C1 segment of cervical spinal cord (tissue), 14 donors: ENCODE measurements around the gene THRA.

Source experiments
- DNase-seq, 14 donors: peaks; one replicate each; lab custom pipeline; 2025; lab: John Stamatoyannopoulos, UW

THRA gene

GRCh38 chr17:40079545-40079944, 16.8 kb downstream of the THRA start:
- DNase-seq: no peak

- no peak for DNase-seq
Measured at GRCh38 chr17:40084477-40084876, 21.7 kb downstream of the THRA start.

- DNase-seq: peak in 3 of 14 donors; percentile 8 to 56 (median 21)
Measured at GRCh38 chr17:40086150-40087044, 23.6 kb downstream of the THRA start.

GRCh38 chr17:40087049-40087794, 24.5 kb downstream of the THRA start:
- no peak for DNase-seq

- no peak for DNase-seq
Measured at GRCh38 chr17:40087903-40088718, 25.3 kb downstream of the THRA start.

- DNase-seq: no peak
Measured at GRCh38 chr17:40089077-40089895, 26.5 kb downstream of the THRA start.

GRCh38 chr17:40090237-40091119, 27.7 kb downstream of the THRA start:
- DNase-seq: no peak

GRCh38 chr17:40091691-40092397, 29.1 kb downstream of the THRA start:
- no peak for DNase-seq

- DNase-seq: peak in 10 of 14 donors; percentile 29 to 85 (median 47)
Measured at GRCh38 chr17:40092581-40092980, 29.8 kb downstream of the THRA start.

- peak in 1 of 14 donors; percentile 42 for DNase-seq
Measured at GRCh38 chr17:40093005-40093579, 30.3 kb downstream of the THRA start.

GRCh38 chr17:40093580-40094201, 30.9 kb downstream of the THRA start:
- DNase-seq: no peak

- DNase-seq: no peak
Measured at GRCh38 chr17:40094874-40095273, 32.1 kb downstream of the THRA start.

GRCh38 chr17:40095351-40095943, 32.7 kb downstream of the THRA start:
- no peak for DNase-seq

- DNase-seq: peak in 1 of 14 donors; percentile 19
Measured at GRCh38 chr17:40095944-40096791, 33.4 kb downstream of the THRA start.

GRCh38 chr17:40097087-40097486, 34.3 kb downstream of the THRA start:
- no peak for DNase-seq

GRCh38 chr17:40097931-40098845, 35.4 kb downstream of the THRA start:
- DNase-seq: no peak
